ENCODE results near the gene PKDCC.
"Not testable (repeated sequence)": the region's sequence is repeated elsewhere in the genome, so short reads cannot be mapped to it uniquely, and the experiment has no call there.

Gene PKDCC

DNA sequence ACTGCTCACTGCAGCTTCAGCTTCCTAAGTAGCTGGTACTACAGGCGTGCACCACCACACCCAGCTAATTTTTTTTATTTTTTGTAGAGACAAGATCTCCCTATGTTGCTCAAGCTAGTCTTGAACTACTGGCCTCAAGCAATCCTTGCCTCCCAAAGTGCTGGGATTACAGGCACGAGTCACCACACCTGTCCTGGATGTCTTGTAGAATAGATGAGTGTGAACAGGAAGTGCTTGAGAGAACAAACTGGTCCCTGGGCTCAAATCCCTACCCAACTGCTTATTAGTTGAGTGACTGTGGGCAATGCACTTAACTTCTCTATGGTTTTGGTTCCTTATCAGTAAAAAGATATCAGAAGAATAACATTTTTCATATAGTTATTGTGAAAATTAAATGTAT lies 34.2 kb downstream of the PKDCC start:
- ChIA-PET CTCF (interaction anchor here (1.2 to 16.1 kb wide), 9 partner anchors 10 to 247 kb away, joined by 3 to 1155 read pairs (median 9); no protein-coding TSS in a partner anchor), POLR2A (no interaction called here)
- no peak overlapping the region for H3K4me3 ChIP-seq (ENCODE audit: low read depth, low read length)
- DNase-seq (ENCODE audit: low read depth, low spot score), result no peak
- no peak for TF ChIP-seq CTCF (IDR thresholded peaks at IDR 0.05; ENCODE audit: insufficient read depth, low read length, missing control alignments)

DNA sequence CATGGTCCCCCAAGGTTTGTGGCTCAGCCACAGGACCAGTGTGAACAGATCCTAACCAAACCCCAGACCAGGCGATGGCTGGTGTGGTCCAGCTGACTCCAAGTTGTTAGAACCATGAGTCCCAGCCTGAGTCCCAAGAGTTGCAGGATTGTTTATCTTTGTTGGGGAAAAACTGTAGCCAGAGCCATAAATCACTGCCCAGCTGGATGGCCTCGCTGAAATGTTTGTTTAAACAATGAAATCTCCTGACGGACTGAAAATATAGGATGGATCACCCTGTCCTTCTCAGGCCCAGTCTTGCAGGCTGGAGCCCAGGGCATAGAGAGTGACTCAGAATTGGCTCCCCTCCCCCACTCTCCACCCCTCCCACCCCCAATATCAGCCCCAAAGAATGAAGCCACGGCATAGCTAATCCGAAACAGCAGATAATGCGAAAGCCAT lies 36.4 kb downstream of the PKDCC start:
- ChIA-PET POLR2A (no interaction called here), CTCF (interaction anchor here (1.0 to 16.1 kb wide), 9 partner anchors 12 to 243 kb away, joined by 3 to 1155 read pairs (median 13); no protein-coding TSS in a partner anchor)
- DNase-seq (ENCODE audit: low read depth, low spot score), result no peak
- no peak for TF ChIP-seq CTCF (IDR thresholded peaks at IDR 0.05; ENCODE audit: insufficient read depth, low read length, missing control alignments)
- H3K4me3 ChIP-seq (ENCODE audit: low read depth, low read length), result no peak overlapping the region

GRCh38 chr2:42085070-42085469 lies 37.2 kb downstream of the PKDCC start:
- CTCF ChIA-PET, result interaction anchor here (1.4 to 16.1 kb wide), 14 partner anchors 7 to 243 kb away, joined by 4 to 1155 read pairs (median 16); partner anchors contain the start of gene PKDCC
- DNase-seq (ENCODE audit: low read depth, low spot score); POLR2A ChIA-PET: not testable (repeated sequence)

DNA sequence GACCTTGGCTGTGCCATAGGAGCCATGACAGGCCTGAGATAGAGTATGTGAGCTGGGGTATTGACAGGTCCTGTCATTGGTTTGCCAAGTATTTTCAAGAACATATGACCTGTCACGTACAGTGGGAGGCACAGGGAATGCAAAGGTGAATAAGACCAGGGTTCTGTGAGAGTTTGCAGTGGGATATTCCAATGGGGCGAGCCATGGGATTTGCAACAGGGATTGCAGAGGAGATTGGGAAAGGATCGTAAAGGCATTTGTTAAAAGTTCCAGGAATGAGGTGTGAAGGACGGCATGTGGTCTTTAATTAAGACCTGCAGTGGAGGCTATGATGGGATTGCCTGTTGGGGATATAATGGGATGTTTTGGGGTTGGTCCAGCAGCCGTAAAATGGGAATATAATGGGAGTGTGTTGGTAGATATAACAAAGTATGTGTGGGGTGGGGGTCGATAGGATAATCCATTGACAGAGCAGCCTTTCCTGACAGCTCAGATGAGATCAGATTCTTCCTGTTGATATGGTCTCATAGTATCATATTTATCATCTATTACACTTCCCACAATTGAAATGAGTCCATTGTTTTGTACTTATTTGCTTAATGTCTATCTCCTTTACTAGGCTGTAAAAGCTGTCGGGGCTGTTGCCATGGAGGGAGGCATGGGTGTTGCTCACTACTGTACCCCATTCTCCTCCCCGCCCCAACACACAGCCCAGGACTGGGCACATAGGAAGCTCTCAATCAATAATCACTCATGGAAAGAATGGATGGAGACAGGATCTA lies 38.1 kb downstream of the PKDCC start:
- TF ChIP-seq CTCF (IDR thresholded peaks at IDR 0.05; ENCODE audit: insufficient read depth, low read length, missing control alignments), result no peak
- no peak overlapping the region for H3K4me3 ChIP-seq (ENCODE audit: low read depth, low read length)
- POLR2A ChIA-PET, result no interaction called here
- DNase-seq (ENCODE audit: low read depth, low spot score), result no peak
- CTCF ChIA-PET, result interaction anchor here (0.7 to 16.1 kb wide), 40 partner anchors 8 to 256 kb away, joined by 3 to 1155 read pairs (median 5); partner anchors contain the start of gene PKDCC

More at GRCh38 chr2:42085070-42085469, 37.2 kb downstream of the PKDCC start:
- H3K4me3 ChIP-seq (ENCODE audit: low read depth, low read length), result not testable (repeated sequence)

GRCh38 chr2:42086500-42086953 lies 38.7 kb downstream of the PKDCC start:
- no peak for DNase-seq (ENCODE audit: low read depth, low spot score)
- CTCF ChIA-PET, result interaction anchor here (0.6 to 16.1 kb wide), 51 partner anchors 9 to 276 kb away, joined by 3 to 1155 read pairs (median 4); partner anchors contain the start of genes COX7A2L and PKDCC
- POLR2A ChIA-PET, result no interaction called here
- TF ChIP-seq CTCF (IDR thresholded peaks at IDR 0.05; ENCODE audit: insufficient read depth, low read length, missing control alignments), result peak; percentile 57
- H3K4me3 ChIP-seq (ENCODE audit: low read depth, low read length), result no peak overlapping the region

DNA sequence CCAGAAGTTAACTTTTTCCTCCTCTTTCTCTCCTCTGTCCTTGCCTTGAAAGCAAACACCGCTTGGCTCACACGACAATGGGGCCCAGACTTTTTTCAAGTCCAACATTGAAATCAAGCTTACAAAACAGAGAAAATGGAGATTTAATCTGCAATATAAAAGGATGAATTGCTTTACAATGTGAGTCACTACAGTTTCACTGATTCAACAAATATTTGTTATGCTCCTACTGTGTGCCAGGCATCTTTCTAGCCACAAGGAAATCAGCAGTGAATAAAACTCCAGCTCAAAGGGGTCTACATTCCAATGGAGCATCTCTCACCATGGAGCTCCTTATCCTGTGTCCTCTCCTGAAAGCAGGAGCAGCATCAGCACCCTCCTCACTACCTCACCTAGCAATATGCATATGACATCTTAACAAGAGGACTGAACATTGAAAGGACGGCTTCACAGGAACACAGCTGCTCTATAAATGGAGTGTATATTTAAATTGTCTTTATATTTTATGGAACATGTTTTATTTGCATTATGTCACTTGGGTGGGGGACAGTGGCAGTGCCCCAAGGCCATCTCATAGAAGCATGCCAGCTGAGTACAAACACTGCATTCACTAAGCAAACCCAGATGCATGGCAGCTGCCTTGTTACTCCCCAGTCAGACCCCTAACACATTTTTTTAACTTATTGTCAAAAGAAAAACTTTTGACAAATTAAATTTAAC lies 39.5 kb downstream of the PKDCC start:
- H3K4me3 ChIP-seq (ENCODE audit: low read depth, low read length), result no peak overlapping the region
- TF ChIP-seq CTCF (IDR thresholded peaks at IDR 0.05; ENCODE audit: insufficient read depth, low read length, missing control alignments), result no peak
- ChIA-PET POLR2A (no interaction called here), CTCF (interaction anchor here (0.6 to 16.1 kb wide), 48 partner anchors 8 to 275 kb away, joined by 3 to 1155 read pairs (median 4); partner anchors contain the start of genes COX7A2L and PKDCC)
- DNase-seq (ENCODE audit: low read depth, low spot score), result no peak

Data from AG04449 (cell line).